AG09319 (cell line): ENCODE results near the gene DNAJC1.
A peak's percentile ranks its signal among the peaks of the same experiment; 100 is the strongest.

Source experiments
- DNase-seq: peaks from one replicate; pipeline ENCODE4 v3.0.0-alpha.2; 2010; ENCODE audit warnings: low read depth; ENCODE audit errors: extremely low read depth
- TF ChIP-seq, protein P1 (sequence below): IDR thresholded peaks from 2 replicates; pipeline ENCODE4 v1.5.1; 2011; ENCODE audit warnings: low read depth, mild to moderate bottlenecking, inconsistent platforms, low read length, moderate library complexity

DNAJC1 gene

DNA sequence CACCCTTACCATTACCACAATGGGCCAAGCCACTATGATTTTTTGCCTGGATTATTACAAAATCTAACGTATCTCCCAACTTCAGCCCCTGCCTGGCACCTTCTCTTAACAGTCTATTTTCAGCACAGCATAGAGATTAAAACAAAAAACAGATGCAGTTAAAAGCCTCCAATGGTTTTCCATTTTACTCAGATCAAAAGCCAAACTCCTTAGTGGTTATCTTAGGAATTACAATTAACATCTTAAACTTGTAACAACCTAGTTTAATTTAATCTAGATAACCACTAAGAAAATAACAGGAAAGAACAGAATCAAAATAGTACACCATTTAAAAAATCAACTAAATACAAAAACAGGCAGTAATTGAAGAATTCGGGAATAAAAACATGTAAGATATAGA lies 43.5 kb downstream of the DNAJC1 start:
- TF ChIP-seq, protein P1, sequence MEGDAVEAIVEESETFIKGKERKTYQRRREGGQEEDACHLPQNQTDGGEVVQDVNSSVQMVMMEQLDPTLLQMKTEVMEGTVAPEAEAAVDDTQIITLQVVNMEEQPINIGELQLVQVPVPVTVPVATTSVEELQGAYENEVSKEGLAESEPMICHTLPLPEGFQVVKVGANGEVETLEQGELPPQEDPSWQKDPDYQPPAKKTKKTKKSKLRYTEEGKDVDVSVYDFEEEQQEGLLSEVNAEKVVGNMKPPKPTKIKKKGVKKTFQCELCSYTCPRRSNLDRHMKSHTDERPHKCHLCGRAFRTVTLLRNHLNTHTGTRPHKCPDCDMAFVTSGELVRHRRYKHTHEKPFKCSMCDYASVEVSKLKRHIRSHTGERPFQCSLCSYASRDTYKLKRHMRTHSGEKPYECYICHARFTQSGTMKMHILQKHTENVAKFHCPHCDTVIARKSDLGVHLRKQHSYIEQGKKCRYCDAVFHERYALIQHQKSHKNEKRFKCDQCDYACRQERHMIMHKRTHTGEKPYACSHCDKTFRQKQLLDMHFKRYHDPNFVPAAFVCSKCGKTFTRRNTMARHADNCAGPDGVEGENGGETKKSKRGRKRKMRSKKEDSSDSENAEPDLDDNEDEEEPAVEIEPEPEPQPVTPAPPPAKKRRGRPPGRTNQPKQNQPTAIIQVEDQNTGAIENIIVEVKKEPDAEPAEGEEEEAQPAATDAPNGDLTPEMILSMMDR, result no peak
- no peak for DNase-seq

GRCh38 chr10:21954690-21955089 lies 48.8 kb downstream of the DNAJC1 start:
- TF ChIP-seq, protein P1, result no peak
- DNase-seq, result no peak

- TF ChIP-seq, protein P1, result no peak
These were observed 49.4 kb downstream of the DNAJC1 start for GRCh38 chr10:21954132-21954531.

GRCh38 chr10:21953585-21954057 lies 49.9 kb downstream of the DNAJC1 start:
- TF ChIP-seq, protein P1, result peak; percentile 42

More at GRCh38 chr10:21954132-21954531, 49.4 kb downstream of the DNAJC1 start:
- no peak for DNase-seq

DNA sequence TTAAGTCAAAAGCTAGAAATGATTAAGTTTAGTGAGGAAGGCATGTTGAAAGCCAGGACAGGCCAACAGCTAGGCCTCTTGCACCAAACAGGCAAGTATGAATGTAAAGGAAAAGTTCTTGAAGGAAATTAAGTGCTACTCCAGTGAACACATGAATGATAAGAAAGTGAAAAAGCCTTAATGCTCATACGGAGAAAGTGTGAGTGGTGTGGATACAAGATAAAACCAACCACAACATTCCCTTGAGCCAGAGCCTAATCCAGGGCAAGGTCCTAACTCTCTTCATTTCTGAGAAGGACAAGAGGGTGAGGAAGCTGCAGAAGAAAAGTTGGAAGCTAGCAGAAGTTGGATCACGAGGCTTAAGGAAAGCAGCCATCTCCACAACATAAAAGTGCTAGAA lies 53.0 kb downstream of the DNAJC1 start:
- no peak for DNase-seq
- TF ChIP-seq, protein P1, result no peak

More at GRCh38 chr10:21953585-21954057, 49.9 kb downstream of the DNAJC1 start:
- peak; percentile 16 for DNase-seq

DNA sequence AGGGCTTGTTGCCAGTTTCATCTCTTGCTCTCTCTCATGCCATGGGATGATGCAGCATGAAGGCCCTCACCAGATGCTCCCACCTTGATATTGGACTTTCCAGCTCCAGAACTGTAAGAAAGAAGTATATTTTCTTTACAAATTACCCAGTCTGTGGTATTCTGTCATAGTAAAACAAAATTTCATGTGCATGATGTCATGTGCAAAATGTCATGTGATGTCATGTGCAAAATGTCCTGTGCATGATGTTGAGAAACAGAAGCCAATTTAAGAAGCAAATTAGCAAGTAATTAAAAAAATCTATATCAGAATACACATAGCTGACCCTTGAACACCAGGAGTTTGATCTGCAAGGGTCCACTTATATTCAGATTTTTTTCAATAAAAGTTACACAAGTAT lies 56.6 kb downstream of the DNAJC1 start:
- no peak for DNase-seq

GRCh38 chr10:21944727-21945386 lies 58.7 kb downstream of the DNAJC1 start:
- DNase-seq, result no peak
- TF ChIP-seq, protein P1, result no peak

More for the DNA sequence above, 56.6 kb downstream of the DNAJC1 start:
- TF ChIP-seq, protein P1, result no peak
